ENCODE results near the gene ACTL7B. TPM values are rescaled to one million over a fixed set of nuclear protein-coding genes. Genes with fewer than 3 reads are reported as not detected.

Gene ACTL7B
- total and polyA plus RNA-seq, 10 of the 15 experiments (the other 5 are each of a cell fraction or from before 2014, with no cell fraction given), result not detected

- FAIRE-seq (no peak), ATAC-seq (no peak), DNase-seq (ENCODE audit: low read depth, low spot score) (no peak)
- Histone ChIP-seq H3K9me3 (replicated peaks; ENCODE audit: control insufficient read depth, insufficient read depth, low read length) (no peaks in the 10 kb centered on the region), H3K27ac (ENCODE audit: control insufficient read depth, insufficient read depth) (no peak overlapping the region), H3K4me3 (no peak overlapping the region), H4K20me1 (ENCODE audit: control insufficient read depth, insufficient read depth) (no peaks in the 10 kb centered on the region), H3K36me3 (ENCODE audit: control insufficient read depth in 2 of 2, insufficient read depth in 2 of 2, low read length in 1 of 2) (no peaks in the 10 kb centered on the region), H3K4me2 (ENCODE audit: control insufficient read depth, insufficient read depth) (no peak overlapping the region), H3K79me2 (ENCODE audit: control insufficient read depth, insufficient read depth, low read length) (no peaks in the 10 kb centered on the region), H2AFZ (ENCODE audit: control insufficient read depth, low read depth, low read length) (no peak overlapping the region), H3K27me3 (replicated peaks in 1 of 2; ENCODE audit: control insufficient read depth in 2 of 2, insufficient read depth in 2 of 2, low read length in 1 of 2) (no peaks in the 10 kb centered on the region), H3K4me1 (ENCODE audit: control insufficient read depth, insufficient read depth, low read length) (no peaks in the 10 kb centered on the region), H3K9ac (ENCODE audit: control insufficient read depth, insufficient read depth, low read length) (no peak overlapping the region)
- WGBS (ENCODE audit: insufficient coverage, insufficient replicate concordance, low lambda C conversion rate, missing lambda C conversion rate), result 91% methylated on average over 2 of the region's 2 CpGs
- intact Hi-C loops (cut with micrococcal nuclease; ENCODE audit: unreplicated experiment), result loop anchor here (10.0 kb wide), 1 partner anchor 60 kb away; no protein-coding TSS in a partner anchor
- TF ChIP-seq RFX5 (IDR thresholded peaks at IDR 0.05; ENCODE audit: low read depth, low read length), result no peak
- no peak for TF ChIP-seq NR2F1 (conservative IDR thresholded peaks at IDR 0.05)
- no peak for TF ChIP-seq USF2 (IDR thresholded peaks at IDR 0.05; ENCODE audit: borderline replicate concordance, low read depth, low read length)
- no peak for TF ChIP-seq POLR2AphosphoS5 (IDR thresholded peaks at IDR 0.05; ENCODE audit: low read length)
- ChIA-PET POLR2A (no interaction called here), RAD21 (ENCODE audit: unreplicated experiment) (no interaction called here), SMC1A (ENCODE audit: uncharacterized antibody, unreplicated experiment) (no interaction called here), CTCF (no interaction called here)
- no TSS peak for BruUV-seq (replicated peaks)
- in situ Hi-C loops (cut with MboI), result no loop called here
These were observed 10.9 kb downstream of the ACTL7B start for GRCh38 chr9:108844856-108845255.

GRCh38 chr9:108844391-108844790 is 11.4 kb downstream of the ACTL7B start:
- Histone ChIP-seq H3K9me3 (replicated peaks; ENCODE audit: control insufficient read depth, insufficient read depth, low read length) (no peaks in the 10 kb centered on the region), H3K27ac (ENCODE audit: control insufficient read depth, insufficient read depth) (no peak overlapping the region), H2AFZ (ENCODE audit: control insufficient read depth, low read depth, low read length) (no peak overlapping the region), H3K4me3 (no peak overlapping the region), H3K79me2 (ENCODE audit: control insufficient read depth, insufficient read depth, low read length) (no peaks in the 10 kb centered on the region), H3K4me2 (ENCODE audit: control insufficient read depth, insufficient read depth) (no peak overlapping the region), H4K20me1 (ENCODE audit: control insufficient read depth, insufficient read depth) (no peaks in the 10 kb centered on the region), H3K9ac (ENCODE audit: control insufficient read depth, insufficient read depth, low read length) (no peak overlapping the region), H3K27me3 (replicated peaks in 1 of 2; ENCODE audit: control insufficient read depth in 2 of 2, insufficient read depth in 2 of 2, low read length in 1 of 2) (no peaks in the 10 kb centered on the region), H3K4me1 (ENCODE audit: control insufficient read depth, insufficient read depth, low read length) (no peaks in the 10 kb centered on the region), H3K36me3 (ENCODE audit: control insufficient read depth in 2 of 2, insufficient read depth in 2 of 2, low read length in 1 of 2) (no peaks in the 10 kb centered on the region)
- ChIA-PET RAD21 (ENCODE audit: unreplicated experiment) (interaction anchor here (0.6 kb wide), 1 partner anchor 474 kb away, joined by 3 read pairs; no protein-coding TSS in a partner anchor), CTCF (interaction anchor here (0.9 kb wide), 1 partner anchor 110 kb away, joined by 3 read pairs; no protein-coding TSS in a partner anchor), POLR2A (no interaction called here), SMC1A (ENCODE audit: uncharacterized antibody, unreplicated experiment) (interaction anchor here (0.6 kb wide), 1 partner anchor 249 kb away, joined by 3 read pairs; no protein-coding TSS in a partner anchor)
- in situ Hi-C loops (cut with MboI) (no loop called here), intact Hi-C loops (cut with micrococcal nuclease; ENCODE audit: unreplicated experiment) (loop anchor here (10.0 kb wide), 1 partner anchor 60 kb away; no protein-coding TSS in a partner anchor)
- TF ChIP-seq CBX3 (IDR thresholded peaks at IDR 0.05; ENCODE audit: borderline replicate concordance, low read depth) (no peak), MYC (IDR thresholded peaks at IDR 0.05; ENCODE audit: insufficient read depth, insufficient read length, insufficient replicate concordance, low read length, severe bottlenecking) (no peak), FOXK2 (IDR thresholded peaks at IDR 0.05) (no peak), WRNIP1 (IDR thresholded peaks at IDR 0.05; ENCODE audit: borderline replicate concordance, low read depth, low read length) (no peak), MTA3 (IDR thresholded peaks at IDR 0.05; ENCODE audit: borderline replicate concordance, low read length) (no peak), BHLHE40 (IDR thresholded peaks at IDR 0.05; ENCODE audit: borderline replicate concordance in 1 of 2, low read depth in 2 of 2, low read length in 1 of 2) (no peak), ZNF384 (IDR thresholded peaks at IDR 0.05; ENCODE audit: borderline replicate concordance, low read depth, low read length) (no peak), YY1 (IDR thresholded peaks at IDR 0.05; ENCODE audit: low read depth, low read length) (no peak), ZNF592 (IDR thresholded peaks at IDR 0.05) (no peak), GABPA (IDR thresholded peaks at IDR 0.05; ENCODE audit: low read depth) (no peak)
- no peak for DNase-seq (ENCODE audit: low read depth, low spot score)
- WGBS (ENCODE audit: insufficient coverage, insufficient replicate concordance, low lambda C conversion rate, missing lambda C conversion rate), result 52% methylated on average over 2 of the region's 2 CpGs
- BruUV-seq (replicated peaks), result no TSS peak
- no peak for ATAC-seq
- no peak for FAIRE-seq
